Measurements from ENCODE around the gene FUT7.

DNA sequence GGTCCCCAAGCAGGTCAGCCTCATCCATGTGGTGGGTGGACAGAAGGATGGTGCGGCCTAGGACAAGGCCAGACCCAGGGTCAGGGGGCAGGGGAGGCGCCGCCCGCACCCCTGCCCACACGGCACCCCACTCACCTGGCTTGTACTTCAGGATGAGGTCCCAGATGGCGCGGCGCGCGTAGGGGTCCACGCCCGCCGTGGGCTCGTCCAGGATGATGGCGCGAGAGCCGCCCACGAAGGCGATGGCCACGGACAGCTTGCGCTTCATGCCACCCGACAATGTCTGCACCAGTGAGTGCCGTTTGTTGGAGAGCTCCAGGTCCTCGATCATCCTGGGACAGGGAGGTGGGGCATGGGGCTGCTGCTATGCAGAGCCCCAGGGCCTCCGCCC, 16.4 kb downstream of the FUT7 start:
- TF ChIP-seq POLR2A (IDR thresholded peaks at IDR 0.05) = no peak
- TF ChIP-seq, protein P1, sequence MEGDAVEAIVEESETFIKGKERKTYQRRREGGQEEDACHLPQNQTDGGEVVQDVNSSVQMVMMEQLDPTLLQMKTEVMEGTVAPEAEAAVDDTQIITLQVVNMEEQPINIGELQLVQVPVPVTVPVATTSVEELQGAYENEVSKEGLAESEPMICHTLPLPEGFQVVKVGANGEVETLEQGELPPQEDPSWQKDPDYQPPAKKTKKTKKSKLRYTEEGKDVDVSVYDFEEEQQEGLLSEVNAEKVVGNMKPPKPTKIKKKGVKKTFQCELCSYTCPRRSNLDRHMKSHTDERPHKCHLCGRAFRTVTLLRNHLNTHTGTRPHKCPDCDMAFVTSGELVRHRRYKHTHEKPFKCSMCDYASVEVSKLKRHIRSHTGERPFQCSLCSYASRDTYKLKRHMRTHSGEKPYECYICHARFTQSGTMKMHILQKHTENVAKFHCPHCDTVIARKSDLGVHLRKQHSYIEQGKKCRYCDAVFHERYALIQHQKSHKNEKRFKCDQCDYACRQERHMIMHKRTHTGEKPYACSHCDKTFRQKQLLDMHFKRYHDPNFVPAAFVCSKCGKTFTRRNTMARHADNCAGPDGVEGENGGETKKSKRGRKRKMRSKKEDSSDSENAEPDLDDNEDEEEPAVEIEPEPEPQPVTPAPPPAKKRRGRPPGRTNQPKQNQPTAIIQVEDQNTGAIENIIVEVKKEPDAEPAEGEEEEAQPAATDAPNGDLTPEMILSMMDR (IDR thresholded peaks at IDR 0.05) = no peak

Data from thyroid gland (tissue), 4 donors.